Measurements from ENCODE around the gene SERPINB7. TPM values are rescaled to one million over a fixed set of nuclear protein-coding genes. Genes with fewer than 3 reads are reported as not detected.

The SERPINB7 gene
- total RNA-seq, 1 experiment from 2014 or later: not detected

DNA sequence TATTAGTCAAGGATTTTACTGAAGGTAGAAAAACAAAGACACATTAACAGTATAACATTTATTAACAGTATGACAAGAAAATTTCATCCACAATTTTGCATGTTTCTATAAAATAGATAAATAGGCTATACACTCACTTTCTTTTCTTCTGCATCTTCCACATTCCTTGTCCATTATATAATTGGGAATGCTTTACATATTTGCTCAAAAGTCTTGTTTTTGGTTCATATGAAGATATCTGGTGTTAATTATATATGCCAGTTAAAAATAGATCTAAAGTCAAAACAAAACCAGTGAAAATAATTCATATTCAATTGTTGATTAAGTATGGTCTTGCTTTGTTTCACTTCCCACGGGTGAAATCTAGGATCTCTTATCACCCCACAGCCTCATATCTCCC is 53.4 kb downstream of the SERPINB7 start:
- Histone ChIP-seq H3T11ph (ENCODE audit: low read length) (no peak overlapping the region), H3K4me1 (ENCODE audit: insufficient read depth, low read length) (no peaks in the 10 kb centered on the region), H3K27ac (ENCODE audit: insufficient read length, low read depth, low read length) (no peak overlapping the region), H4K91ac (ENCODE audit: insufficient read length, low read depth, low read length) (no peak overlapping the region), H3K27me3 (ENCODE audit: insufficient read depth, low read length) (no peaks in the 10 kb centered on the region), H2BK5ac (ENCODE audit: insufficient read length, low read length) (no peak overlapping the region), H3K4me2 (ENCODE audit: insufficient read depth, insufficient read length, low read length) (no peak overlapping the region), H3K4ac (ENCODE audit: low read depth, low read length) (no peak overlapping the region), H3K9me3 (ENCODE audit: control insufficient read depth, low read depth, low read length) (no peaks in the 10 kb centered on the region), H3K79me1 (ENCODE audit: insufficient read depth, low read depth, low read length, poor library complexity, severe bottlenecking) (no peaks in the 10 kb centered on the region), H2BK12ac (ENCODE audit: insufficient read length, low read depth, low read length) (no peak overlapping the region), H4K20me1 (ENCODE audit: control insufficient read depth, insufficient read depth, insufficient read length) (no peaks in the 10 kb centered on the region), H2BK15ac (ENCODE audit: low read depth, low read length) (no peak overlapping the region), H3K18ac (ENCODE audit: insufficient read length, low read depth, low read length) (no peak overlapping the region), H3K79me2 (ENCODE audit: insufficient read depth, low read length) (no peaks in the 10 kb centered on the region), H3K9ac (ENCODE audit: extremely low read depth, insufficient read length, low read length) (no peak overlapping the region), H4K5ac (ENCODE audit: insufficient read length, low read depth, low read length) (no peak overlapping the region), H4K8ac (replicated peaks; ENCODE audit: insufficient read length, low read depth, low read length) (no peak overlapping the region), H2AK5ac (ENCODE audit: insufficient read length, low read length) (no peak overlapping the region), H2BK120ac (ENCODE audit: low read depth, low read length, poor library complexity, severe bottlenecking) (no peak overlapping the region), H3K23me2 (ENCODE audit: insufficient read length, low read depth, low read length, poor library complexity, severe bottlenecking) (no peaks in the 10 kb centered on the region), H3K14ac (ENCODE audit: insufficient read depth, low read length) (no peak overlapping the region), H3K56ac (ENCODE audit: insufficient read length, low read depth, low read length) (no peak overlapping the region), H2BK20ac (ENCODE audit: low read depth, low read length, poor library complexity, severe bottlenecking) (no peak overlapping the region), H3K23ac (ENCODE audit: insufficient read length, low read depth, low read length) (no peak overlapping the region), H2AFZ (ENCODE audit: low read length) (no peak overlapping the region)
- H3K27ac Mint-ChIP-seq: no peak overlapping the region
- WGBS (ENCODE audit: extremely low coverage, insufficient read length, low lambda C conversion rate): no CpG with 5 or more reads among the region's 1 CpG
- H3K4me1 Mint-ChIP-seq: peaks cover 2 to 4% of the 10 kb centered on the region in 2 experiments; a peak in 2 of 4 replicates
- no peak overlapping the region for H3K4me3 Mint-ChIP-seq
- DNase-seq: no peak
- no peaks in the 10 kb centered on the region for H3K9me3 Mint-ChIP-seq
- H3K27me3 Mint-ChIP-seq (ENCODE audit: low read depth): no peaks in the 10 kb centered on the region
- H3K36me3 Mint-ChIP-seq (ENCODE audit: insufficient read depth in 1 of 3, low read depth in 3 of 3): no peaks in the 10 kb centered on the region
- TF ChIP-seq, protein P1, sequence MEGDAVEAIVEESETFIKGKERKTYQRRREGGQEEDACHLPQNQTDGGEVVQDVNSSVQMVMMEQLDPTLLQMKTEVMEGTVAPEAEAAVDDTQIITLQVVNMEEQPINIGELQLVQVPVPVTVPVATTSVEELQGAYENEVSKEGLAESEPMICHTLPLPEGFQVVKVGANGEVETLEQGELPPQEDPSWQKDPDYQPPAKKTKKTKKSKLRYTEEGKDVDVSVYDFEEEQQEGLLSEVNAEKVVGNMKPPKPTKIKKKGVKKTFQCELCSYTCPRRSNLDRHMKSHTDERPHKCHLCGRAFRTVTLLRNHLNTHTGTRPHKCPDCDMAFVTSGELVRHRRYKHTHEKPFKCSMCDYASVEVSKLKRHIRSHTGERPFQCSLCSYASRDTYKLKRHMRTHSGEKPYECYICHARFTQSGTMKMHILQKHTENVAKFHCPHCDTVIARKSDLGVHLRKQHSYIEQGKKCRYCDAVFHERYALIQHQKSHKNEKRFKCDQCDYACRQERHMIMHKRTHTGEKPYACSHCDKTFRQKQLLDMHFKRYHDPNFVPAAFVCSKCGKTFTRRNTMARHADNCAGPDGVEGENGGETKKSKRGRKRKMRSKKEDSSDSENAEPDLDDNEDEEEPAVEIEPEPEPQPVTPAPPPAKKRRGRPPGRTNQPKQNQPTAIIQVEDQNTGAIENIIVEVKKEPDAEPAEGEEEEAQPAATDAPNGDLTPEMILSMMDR (conservative IDR thresholded peaks at IDR 0.05): no peak

Measured in H9 (cell line).